ENCODE data around the gene SAFB. TPM values are rescaled to one million over a fixed set of nuclear protein-coding genes. Genes with fewer than 3 reads are reported as not detected.

Gene SAFB
- total RNA-seq, 4 donors from 2014 or later, result 29.8 to 60.0 (median 56.1) TPM

DNA sequence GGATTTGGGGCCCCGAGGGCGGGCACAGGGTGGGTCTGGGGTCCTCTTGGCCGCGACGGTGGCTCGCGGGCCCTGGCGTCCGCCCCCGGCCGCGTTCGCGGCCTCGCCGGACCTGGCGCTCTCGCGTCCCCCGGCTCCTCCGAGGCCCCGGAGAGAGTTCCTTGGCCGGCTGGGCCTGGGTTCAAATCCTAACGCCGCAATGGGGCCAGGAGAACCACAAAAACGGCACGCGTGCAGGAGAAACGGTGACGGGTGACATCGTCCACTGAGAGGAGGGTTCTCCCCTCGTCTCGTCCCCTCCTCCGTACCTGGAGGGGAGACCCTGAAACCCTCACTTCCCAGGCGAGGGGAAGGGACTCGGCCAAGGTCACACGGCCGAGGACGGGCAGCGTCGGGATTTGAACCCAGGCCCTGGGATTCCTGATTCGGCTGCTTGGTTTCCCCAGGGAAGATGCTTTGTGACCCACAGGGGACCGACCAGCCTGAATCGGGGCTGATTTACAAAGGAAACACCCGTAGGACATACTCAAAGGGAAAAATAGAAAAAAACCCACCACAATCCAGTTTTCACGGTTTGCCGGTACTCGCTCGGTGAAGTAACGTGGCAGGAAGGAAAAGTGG, 624 bp downstream of the SAFB start:
- H3K4me3 ChIP-seq, result peak overlapping the region; percentile 79 to 91 (median 82)
- H3K27me3 ChIP-seq, result no peaks in the 10 kb centered on the region
- intact Hi-C loops (cut with DNase I; ENCODE audit: low total_unique reads) (loop anchor here (1.0 to 10.0 kb wide), 5 partner anchors 57 to 751 kb away; partner anchors contain the start of genes ALKBH7, CATSPERD, DUS3L and LONP1), in situ Hi-C loops (cut with MboI; ENCODE audit: low sequenced_read_pairs in 4 of 4) (loop anchor here in 2 of 4 donors (10.0 kb wide), 2 partner anchors 51 to 61 kb away; partner anchors contain the start of genes HSD11B1L (in 1 of the 2) and MICOS13 (in 1 of the 2))
- peak overlapping the region; percentile 96 to 98 (median 98) for H3K27ac ChIP-seq
- DNase-seq (no peak), ATAC-seq (peak; percentile 12 to 13)
- H3K4me1 ChIP-seq, result peaks cover 59 to 65% of the 10 kb centered on the region in 2 donors
- peaks cover 0 to 50% of the 10 kb centered on the region in 2 donors for H3K36me3 ChIP-seq
- TF ChIP-seq POLR2A (IDR thresholded peaks at IDR 0.05), result no peak
- TF ChIP-seq, protein P1, sequence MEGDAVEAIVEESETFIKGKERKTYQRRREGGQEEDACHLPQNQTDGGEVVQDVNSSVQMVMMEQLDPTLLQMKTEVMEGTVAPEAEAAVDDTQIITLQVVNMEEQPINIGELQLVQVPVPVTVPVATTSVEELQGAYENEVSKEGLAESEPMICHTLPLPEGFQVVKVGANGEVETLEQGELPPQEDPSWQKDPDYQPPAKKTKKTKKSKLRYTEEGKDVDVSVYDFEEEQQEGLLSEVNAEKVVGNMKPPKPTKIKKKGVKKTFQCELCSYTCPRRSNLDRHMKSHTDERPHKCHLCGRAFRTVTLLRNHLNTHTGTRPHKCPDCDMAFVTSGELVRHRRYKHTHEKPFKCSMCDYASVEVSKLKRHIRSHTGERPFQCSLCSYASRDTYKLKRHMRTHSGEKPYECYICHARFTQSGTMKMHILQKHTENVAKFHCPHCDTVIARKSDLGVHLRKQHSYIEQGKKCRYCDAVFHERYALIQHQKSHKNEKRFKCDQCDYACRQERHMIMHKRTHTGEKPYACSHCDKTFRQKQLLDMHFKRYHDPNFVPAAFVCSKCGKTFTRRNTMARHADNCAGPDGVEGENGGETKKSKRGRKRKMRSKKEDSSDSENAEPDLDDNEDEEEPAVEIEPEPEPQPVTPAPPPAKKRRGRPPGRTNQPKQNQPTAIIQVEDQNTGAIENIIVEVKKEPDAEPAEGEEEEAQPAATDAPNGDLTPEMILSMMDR (IDR thresholded peaks at IDR 0.05 in 4 of 5, conservative IDR thresholded peaks at IDR 0.05 in 1 of 5), result no peak
- no peaks in the 10 kb centered on the region for H3K9me3 ChIP-seq

GRCh38 chr19:5624018-5624663, 1.3 kb downstream of the SAFB start:
- DNase-seq (peak in 1 of 2 donors; percentile 47), ATAC-seq (no peak)
- Histone ChIP-seq H3K36me3 (peaks cover 0 to 50% of the 10 kb centered on the region in 2 donors), H3K4me3 (peak overlapping the region; percentile 79 to 91 (median 82)), H3K27me3 (no peaks in the 10 kb centered on the region), H3K9me3 (no peaks in the 10 kb centered on the region), H3K4me1 (peaks cover 60 to 65% of the 10 kb centered on the region in 2 donors), H3K27ac (peak overlapping the region; percentile 96 to 98 (median 98))
- intact Hi-C loops (cut with DNase I; ENCODE audit: low total_unique reads) (loop anchor here (5.0 to 10.0 kb wide), 3 partner anchors 168 to 751 kb away; partner anchors contain the start of genes ALKBH7, DUS3L, PSPN and RANBP3), in situ Hi-C loops (cut with MboI; ENCODE audit: low sequenced_read_pairs in 4 of 4) (loop anchor here in 2 of 4 donors (10.0 kb wide), 2 partner anchors 51 to 61 kb away; partner anchors contain the start of genes HSD11B1L (in 1 of the 2) and MICOS13 (in 1 of the 2))
- no peak for TF ChIP-seq POLR2A (IDR thresholded peaks at IDR 0.05)
- TF ChIP-seq, protein P1 (IDR thresholded peaks at IDR 0.05 in 4 of 5, conservative IDR thresholded peaks at IDR 0.05 in 1 of 5), result no peak

- Histone ChIP-seq H3K27ac (peak overlapping the region; percentile 96 to 98 (median 98)), H3K4me3 (peak overlapping the region; percentile 79 to 91 (median 82)), H3K36me3 (peaks cover 0 to 48% of the 10 kb centered on the region in 2 donors), H3K27me3 (no peaks in the 10 kb centered on the region), H3K4me1 (peaks cover 61 to 65% of the 10 kb centered on the region in 2 donors), H3K9me3 (no peaks in the 10 kb centered on the region)
- DNase-seq, result no peak
- ATAC-seq, result no peak
- intact Hi-C loops (cut with DNase I; ENCODE audit: low total_unique reads), result loop anchor here (5.0 to 10.0 kb wide), 3 partner anchors 167 to 750 kb away; partner anchors contain the start of genes ALKBH7, DUS3L, PSPN and RANBP3
- TF ChIP-seq, protein P1 (IDR thresholded peaks at IDR 0.05 in 4 of 5, conservative IDR thresholded peaks at IDR 0.05 in 1 of 5), result no peak
- TF ChIP-seq POLR2A (IDR thresholded peaks at IDR 0.05), result no peak
- in situ Hi-C loops (cut with MboI; ENCODE audit: low sequenced_read_pairs in 4 of 4), result loop anchor here in 2 of 4 donors (10.0 kb wide), 2 partner anchors 50 to 60 kb away; partner anchors contain the start of genes HSD11B1L (in 1 of the 2) and MICOS13 (in 1 of the 2)
Measured at GRCh38 chr19:5624741-5625278, 1.9 kb downstream of the SAFB start.

DNA sequence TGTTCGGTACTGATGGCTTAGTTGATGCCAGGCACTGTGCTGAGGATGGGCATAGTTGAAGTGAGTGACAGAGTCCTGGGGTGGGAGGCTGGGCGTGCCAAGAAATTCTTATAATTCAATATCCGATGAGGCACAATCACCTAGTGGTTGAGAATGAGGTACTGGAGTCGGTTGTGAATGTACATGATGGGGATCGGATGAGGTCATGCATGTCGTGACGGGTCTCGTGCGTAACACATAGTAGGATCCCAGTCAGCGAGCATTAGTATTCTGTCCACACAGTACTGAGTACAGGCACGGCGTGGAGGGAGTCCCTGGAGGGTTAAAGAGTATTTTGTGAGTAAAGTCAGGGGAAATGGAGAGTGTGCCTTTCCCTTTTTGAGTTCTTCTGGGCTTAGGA, 2.8 kb downstream of the SAFB start:
- in situ Hi-C loops (cut with MboI; ENCODE audit: low sequenced_read_pairs in 4 of 4), result loop anchor here in 2 of 4 donors (10.0 kb wide), 2 partner anchors 49 to 59 kb away; partner anchors contain the start of genes HSD11B1L (in 1 of the 2) and MICOS13 (in 1 of the 2)
- no peak for ATAC-seq
- DNase-seq, result no peak
- intact Hi-C loops (cut with DNase I; ENCODE audit: low total_unique reads), result loop anchor here (10.0 kb wide), 1 partner anchor 749 kb away; the partner anchor contains the start of genes ALKBH7 and PSPN
- Histone ChIP-seq H3K9me3 (no peaks in the 10 kb centered on the region), H3K27ac (peak overlapping the region; percentile 96 to 98 (median 98)), H3K4me1 (peaks cover 61 to 63% of the 10 kb centered on the region in 2 donors), H3K36me3 (peaks cover 0 to 39% of the 10 kb centered on the region in 2 donors), H3K27me3 (no peaks in the 10 kb centered on the region), H3K4me3 (no peak overlapping the region)
- TF ChIP-seq, protein P1 (IDR thresholded peaks at IDR 0.05 in 4 of 5, conservative IDR thresholded peaks at IDR 0.05 in 1 of 5), result no peak
- no peak for TF ChIP-seq POLR2A (IDR thresholded peaks at IDR 0.05)
